OCI-LY3 (cell line): ENCODE results near the gene B3GALT6.

Experiments
- H2AFZ ChIP-seq: fragments of 200-600, 300-600 bp; shearing (Covaris generic); 2 replicates; pipeline ENCODE4 v1.6.0; 2014; ENCODE audit warnings: antibody characterized with exemption, low read depth, low read length
- H3K27ac ChIP-seq: fragments of 200-600, 300-600 bp; sonication (generic); 2 replicates; pipeline ENCODE4 v1.5.1; 2014; ENCODE audit warnings: mild to moderate bottlenecking, low read length, moderate library complexity, mixed read lengths
- H3K27me3 ChIP-seq: fragments of 200-600, 300-600 bp; sonication (generic); 2 replicates; pipeline ENCODE4 v1.6.1; 2014; ENCODE audit warnings: low read depth, low read length, mixed read lengths
- H3K36me3 ChIP-seq: fragments of 200-600, 300-600 bp; sonication (generic); replicated peaks from 2 replicates; pipeline ENCODE3; 2014; ENCODE audit warnings: low read depth, low read length, mixed read lengths
- H3K4me1 ChIP-seq: fragments of 300-600, 200-600 bp; sonication (generic); 2 replicates; pipeline ENCODE4 v1.6.1; 2014; ENCODE audit warnings: low read length, mixed read lengths
- H3K4me2 ChIP-seq: fragments of 200-600, 300-600 bp; sonication (generic); 2 replicates; pipeline ENCODE4 v1.6.1; 2014; ENCODE audit warnings: low read length, mixed read lengths
- H3K4me3 ChIP-seq: fragments of 300-600, 200-600 bp; sonication (generic); 2 replicates; pipeline ENCODE4 v1.5.1; 2014; ENCODE audit warnings: antibody characterized with exemption, mild to moderate bottlenecking, low read length, moderate library complexity
- H3K79me2 ChIP-seq: fragments of 300-600, 200-600 bp; shearing (Covaris generic); 2 replicates; pipeline ENCODE4 v1.6.1; 2014; ENCODE audit warnings: mild to moderate bottlenecking, low read length, mixed read lengths
- H3K9ac ChIP-seq: fragments of 300-600, 200-600 bp; shearing (Covaris generic); 2 replicates; pipeline ENCODE4 v1.6.0; 2014; ENCODE audit warnings: mild to moderate bottlenecking, low read length, moderate library complexity
- H3K9me3 ChIP-seq: fragments of 200-600, 300-600 bp; shearing (Covaris generic); 2 replicates; pipeline ENCODE4 v1.6.1; 2014; ENCODE audit warnings: low read length, mixed read lengths; ENCODE audit not compliant: insufficient read depth
- H4K20me1 ChIP-seq: fragments of 200-600, 300-600 bp; sonication (generic); 2 replicates; pipeline ENCODE4 v1.6.1; 2016; ENCODE audit warnings: low read length, mixed read lengths; ENCODE audit not compliant: insufficient read depth
- CTCF ChIP-seq: fragments of 200-600, 300-600 bp; sonication (generic); IDR thresholded peaks from 2 replicates; pipeline ENCODE4 v1.5.1; 2014; ENCODE audit warnings: antibody characterized with exemption, low read length, low read depth
- EZH2phosphoT487 ChIP-seq: fragments of 200-600 bp; shearing (Covaris generic); IDR thresholded peaks from 2 replicates; pipeline ENCODE4 v1.6.1; 2018; ENCODE audit warnings: antibody characterized with exemption, mixed run types, low read depth

The B3GALT6 gene

GRCh38 chr1:1218524-1219200 is 13.4 kb upstream of the B3GALT6 start:
- Histone ChIP-seq H3K9ac (no peak overlapping the region), H3K36me3 (peaks cover 23% of the 10 kb centered on the region), H3K4me3 (no peak overlapping the region), H3K27ac (no peak overlapping the region), H3K79me2 (no peaks in the 10 kb centered on the region), H3K27me3 (no peaks in the 10 kb centered on the region), H3K9me3 (no peaks in the 10 kb centered on the region), H3K4me1 (peaks cover 24% of the 10 kb centered on the region), H2AFZ (no peak overlapping the region), H4K20me1 (no peaks in the 10 kb centered on the region), H3K4me2 (no peak overlapping the region)
- TF ChIP-seq CTCF (no peak), EZH2phosphoT487 (no peak)

- Histone ChIP-seq H3K4me3 (no peak overlapping the region), H3K79me2 (no peaks in the 10 kb centered on the region), H3K4me1 (peaks cover 18% of the 10 kb centered on the region), H3K9me3 (no peaks in the 10 kb centered on the region), H3K27me3 (no peaks in the 10 kb centered on the region), H4K20me1 (no peaks in the 10 kb centered on the region), H3K36me3 (peaks cover 23% of the 10 kb centered on the region), H2AFZ (no peak overlapping the region), H3K4me2 (no peak overlapping the region), H3K9ac (no peak overlapping the region), H3K27ac (no peak overlapping the region)
- no peak for TF ChIP-seq CTCF
- TF ChIP-seq EZH2phosphoT487: no peak
These were observed 12.7 kb upstream of the B3GALT6 start for GRCh38 chr1:1219341-1219740.

DNA sequence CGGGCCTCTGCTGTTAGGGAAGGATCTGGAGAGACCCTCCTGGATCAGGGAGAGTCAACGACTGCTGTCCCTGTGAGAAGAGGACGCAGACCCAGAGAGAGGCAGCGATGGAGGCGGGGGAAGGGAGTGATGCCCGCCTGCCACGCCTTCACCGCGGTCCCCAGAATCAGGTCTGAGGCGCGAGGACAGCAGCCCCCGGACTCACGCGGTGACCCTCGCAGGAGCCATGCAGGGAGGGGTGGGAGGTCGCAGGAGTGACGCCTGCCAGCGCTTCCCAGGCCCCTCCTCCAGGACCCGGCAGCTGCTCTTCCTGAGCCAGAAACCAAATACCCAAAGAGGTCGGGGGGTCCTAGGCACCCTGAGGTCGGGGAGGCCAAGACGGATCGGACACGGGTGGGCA is 11.8 kb upstream of the B3GALT6 start:
- H3K27me3 ChIP-seq: no peaks in the 10 kb centered on the region
- no peak overlapping the region for H3K4me2 ChIP-seq
- no peak overlapping the region for H3K4me3 ChIP-seq
- no peak for TF ChIP-seq CTCF
- TF ChIP-seq EZH2phosphoT487: no peak
- no peak overlapping the region for H2AFZ ChIP-seq
- no peaks in the 10 kb centered on the region for H4K20me1 ChIP-seq
- peaks cover 23% of the 10 kb centered on the region for H3K36me3 ChIP-seq
- no peaks in the 10 kb centered on the region for H3K9me3 ChIP-seq
- peaks cover 10% of the 10 kb centered on the region for H3K4me1 ChIP-seq
- peaks cover 7% of the 10 kb centered on the region for H3K79me2 ChIP-seq
- no peak overlapping the region for H3K27ac ChIP-seq
- no peak overlapping the region for H3K9ac ChIP-seq

GRCh38 chr1:1221887-1222574 is 10.0 kb upstream of the B3GALT6 start:
- TF ChIP-seq CTCF: no peak
- TF ChIP-seq EZH2phosphoT487: no peak
- Histone ChIP-seq H3K27me3 (no peaks in the 10 kb centered on the region), H3K9ac (no peak overlapping the region), H3K79me2 (peaks cover 25% of the 10 kb centered on the region), H3K4me2 (no peak overlapping the region), H3K36me3 (peaks cover 30% of the 10 kb centered on the region), H2AFZ (no peak overlapping the region), H4K20me1 (no peaks in the 10 kb centered on the region), H3K4me1 (peaks cover 6% of the 10 kb centered on the region; the same call in 1 of the 2 replicates), H3K9me3 (no peaks in the 10 kb centered on the region), H3K4me3 (no peak overlapping the region), H3K27ac (no peak overlapping the region)
